H9 (cell line): ENCODE measurements around the gene TRIM68. TPM values are rescaled to one million over a fixed set of nuclear protein-coding genes. Genes with fewer than 3 reads are reported as not detected.

ENCODE experiments used
- DNase-seq: peaks from one replicate; pipeline ENCODE4 v3.0.0-alpha.2; 2017
- H2AFZ ChIP-seq: one replicate; pipeline ENCODE4 v1.6.1; 2013; ENCODE audit warnings: mild to moderate bottlenecking, low read length, control low read depth, moderate library complexity
- H2AK5ac ChIP-seq: 2 replicates; pipeline ENCODE4 v1.6.1; 2013; ENCODE audit warnings: low read length, control low read depth, mixed read lengths; ENCODE audit not compliant: insufficient read length
- H2BK120ac ChIP-seq: one replicate; pipeline ENCODE4 v1.6.1; 2013; ENCODE audit warnings: low read depth, mild to moderate bottlenecking, low read length, control low read depth, inconsistent platforms; ENCODE audit not compliant: poor library complexity, severe bottlenecking
- H2BK12ac ChIP-seq: 2 replicates; pipeline ENCODE4 v1.6.1; 2013; ENCODE audit warnings: low read length, control low read depth, mixed read lengths, low read depth; ENCODE audit not compliant: insufficient read length
- H2BK15ac ChIP-seq: 2 replicates; pipeline ENCODE4 v1.6.1; 2013; ENCODE audit warnings: low read depth, low read length, control low read depth
- H2BK20ac ChIP-seq: one replicate; pipeline ENCODE4 v1.6.1; 2013; ENCODE audit warnings: low read depth, mild to moderate bottlenecking, low read length, control low read depth, inconsistent platforms; ENCODE audit not compliant: poor library complexity, severe bottlenecking
- H2BK5ac ChIP-seq: 2 replicates; pipeline ENCODE4 v1.6.1; 2013; ENCODE audit warnings: low read length, control low read depth, mixed read lengths; ENCODE audit not compliant: insufficient read length
- H3K14ac ChIP-seq: 2 replicates; pipeline ENCODE4 v1.6.1; 2013; ENCODE audit warnings: low read length, control low read depth; ENCODE audit not compliant: insufficient read depth
- H3K18ac ChIP-seq: 2 replicates; pipeline ENCODE4 v1.6.1; 2013; ENCODE audit warnings: low read depth, mild to moderate bottlenecking, mixed read lengths, low read length, control low read depth; ENCODE audit not compliant: insufficient read length
- H3K23ac ChIP-seq: 2 replicates; pipeline ENCODE4 v1.6.1; 2013; ENCODE audit warnings: low read length, control low read depth, mixed read lengths, low read depth; ENCODE audit not compliant: insufficient read length
- H3K23me2 ChIP-seq: 2 replicates; pipeline ENCODE4 v1.6.1; 2013; ENCODE audit warnings: low read depth, mild to moderate bottlenecking, mixed read lengths, low read length, control low read depth; ENCODE audit not compliant: insufficient read length, poor library complexity, severe bottlenecking
- H3K27ac ChIP-seq: 2 replicates; pipeline ENCODE4 v1.5.1; 2013; ENCODE audit warnings: low read length, control low read depth, mixed read lengths, low read depth; ENCODE audit not compliant: insufficient read length
- H3K27me3 ChIP-seq: 2 replicates; pipeline ENCODE4 v1.6.1; 2013; ENCODE audit warnings: low read length, control low read depth, inconsistent platforms; ENCODE audit not compliant: insufficient read depth
- H3K4ac ChIP-seq: 2 replicates; pipeline ENCODE4 v1.6.1; 2013; ENCODE audit warnings: low read depth, mild to moderate bottlenecking, control low read depth, inconsistent platforms, low read length, moderate library complexity
- H3K4me1 ChIP-seq: 2 replicates; pipeline ENCODE4 v1.6.1; 2013; ENCODE audit warnings: low read length, control low read depth, inconsistent platforms; ENCODE audit not compliant: insufficient read depth
- H3K4me2 ChIP-seq: 2 replicates; pipeline ENCODE4 v1.6.1; 2013; ENCODE audit warnings: low read length, control low read depth, mixed read lengths; ENCODE audit not compliant: insufficient read length, insufficient read depth
- H3K56ac ChIP-seq: 2 replicates; pipeline ENCODE4 v1.6.1; 2013; ENCODE audit warnings: low read depth, mild to moderate bottlenecking, mixed read lengths, low read length, control low read depth; ENCODE audit not compliant: insufficient read length
- H3K79me1 ChIP-seq: 2 replicates; pipeline ENCODE4 v1.6.1; 2013; ENCODE audit warnings: low read depth, mild to moderate bottlenecking, moderate library complexity, low read length, control low read depth, inconsistent platforms; ENCODE audit not compliant: insufficient read depth, poor library complexity, severe bottlenecking
- H3K79me2 ChIP-seq: 2 replicates; pipeline ENCODE4 v1.6.1; 2013; ENCODE audit warnings: low read length, control low read depth, inconsistent platforms; ENCODE audit not compliant: insufficient read depth
- H3K9ac ChIP-seq: 2 replicates; pipeline ENCODE4 v1.6.1; 2013; ENCODE audit warnings: low read length, control low read depth, mixed read lengths; ENCODE audit not compliant: insufficient read length; ENCODE audit errors: extremely low read depth
- H3K9me3 ChIP-seq: one replicate; pipeline ENCODE4 v1.6.1; 2013; ENCODE audit warnings: low read depth, low read length, inconsistent platforms; ENCODE audit not compliant: control insufficient read depth
- H3T11ph ChIP-seq: one replicate; pipeline ENCODE4 v1.6.1; 2013; ENCODE audit warnings: mild to moderate bottlenecking, low read length, control low read depth, inconsistent platforms
- H4K20me1 ChIP-seq: one replicate; pipeline ENCODE4 v1.6.1; 2013; ENCODE audit not compliant: control insufficient read depth, insufficient read length, insufficient read depth
- H4K5ac ChIP-seq: 2 replicates; pipeline ENCODE4 v1.6.1; 2013; ENCODE audit warnings: low read depth, mild to moderate bottlenecking, mixed read lengths, low read length, control low read depth; ENCODE audit not compliant: insufficient read length
- H4K8ac ChIP-seq: replicated peaks from 2 replicates; pipeline ENCODE4 v1.6.1; 2013; ENCODE audit warnings: low read length, control low read depth, mixed read lengths, low read depth; ENCODE audit not compliant: insufficient read length
- H4K91ac ChIP-seq: 2 replicates; pipeline ENCODE4 v1.6.1; 2013; ENCODE audit warnings: low read depth, mild to moderate bottlenecking, moderate library complexity, mixed read lengths, low read length, control low read depth; ENCODE audit not compliant: insufficient read length
- H3K27ac Mint-ChIP-seq, 3 experiments: 2 replicates in 2 of 3; 3 replicates in 1 of 3; pipeline ENCODE4 v1.8.0; 2020 to 2021; ENCODE audit warnings: mixed read lengths in 3 of 3, mild to moderate bottlenecking in 1 of 3, moderate library complexity in 1 of 3
- H3K27me3 Mint-ChIP-seq: 2 replicates; pipeline ENCODE4 v1.8.0; 2021; ENCODE audit warnings: low read depth, mild to moderate bottlenecking, moderate library complexity, mixed read lengths
- H3K36me3 Mint-ChIP-seq, 3 experiments: 2 replicates in 2 of 3; 3 replicates in 1 of 3; pipeline ENCODE4 v1.8.0; 2020 to 2021; ENCODE audit warnings: low read depth in 3 of 3, mixed read lengths in 3 of 3; ENCODE audit not compliant: insufficient read depth in 1 of 3
- H3K4me1 Mint-ChIP-seq, 2 experiments: 2 replicates each; pipeline ENCODE4 v1.8.0; 2020; ENCODE audit warnings: mixed read lengths in 2 of 2
- H3K4me3 Mint-ChIP-seq, 2 experiments: 2 replicates in 1 of 2; 3 replicates in 1 of 2; pipeline ENCODE4 v1.8.0; 2020 to 2021; ENCODE audit warnings: mild to moderate bottlenecking in 2 of 2, mixed read lengths in 2 of 2, moderate library complexity in 1 of 2
- H3K9me3 Mint-ChIP-seq, 2 experiments: 2 replicates in 1 of 2; 3 replicates in 1 of 2; pipeline ENCODE4 v1.8.0; 2020; ENCODE audit warnings: mild to moderate bottlenecking in 2 of 2, mixed read lengths in 2 of 2, moderate library complexity in 1 of 2
- CTCF ChIP-seq: fragments of 200-600 bp; sonication (generic); conservative IDR thresholded peaks from 3 replicates; pipeline ENCODE4 v1.8.0; 2021; ENCODE audit warnings: antibody characterized with exemption, mild to moderate bottlenecking
- WGBS: extraction: QIAGEN DNeasy Blood & Tissue Kit; methylation state at CpG from one replicate; pipeline ENCODE4 v1.1.7; 2013; ENCODE audit warnings: missing lambda C conversion rate, low lambda C conversion rate, mixed read lengths; ENCODE audit not compliant: insufficient read length; ENCODE audit errors: extremely low coverage; 5-methylcytosine and 5-hydroxymethylcytosine counted together
- total RNA-seq: library from RNA; stranded (reverse); gene quantifications from 2 replicates; pipeline ENCODE4 v1.2.1, GENCODE V29; 2021

TRIM68 gene
- total RNA-seq, 1 experiment from 2014 or later: 9.9 TPM

DNA sequence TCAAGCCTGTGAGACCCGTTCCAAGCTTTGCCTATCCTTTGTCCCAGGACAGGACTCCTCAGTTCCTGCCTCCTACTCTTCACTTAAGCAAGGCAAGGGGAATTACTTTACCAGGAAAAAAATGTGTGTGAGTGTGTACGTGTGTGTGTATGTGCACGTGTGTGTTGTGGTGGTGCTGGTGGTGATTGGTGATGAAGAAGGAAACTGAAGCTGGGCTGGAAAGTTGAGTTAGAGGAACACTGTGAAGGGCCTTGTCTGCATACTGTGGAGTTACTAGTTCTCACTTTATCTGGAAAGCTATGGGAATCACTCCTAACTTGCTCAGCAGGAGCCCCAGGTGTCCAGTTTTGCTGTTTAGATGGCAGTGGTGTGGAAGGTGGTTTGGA lies 29.6 kb upstream of the TRIM68 start:
- Histone ChIP-seq H4K5ac (no peak overlapping the region), H4K20me1 (no peaks in the 10 kb centered on the region), H3K14ac (no peak overlapping the region), H3K4ac (no peak overlapping the region), H3K4me2 (no peak overlapping the region), H3K27me3 (no peaks in the 10 kb centered on the region), H2AK5ac (no peak overlapping the region), H2BK12ac (no peak overlapping the region), H3K9ac (no peak overlapping the region), H3K56ac (no peak overlapping the region), H3K18ac (no peak overlapping the region), H3K23me2 (no peaks in the 10 kb centered on the region), H4K8ac (no peak overlapping the region), H2AFZ (no peak overlapping the region), H3K27ac (no peak overlapping the region), H3K9me3 (no peaks in the 10 kb centered on the region), H3K23ac (no peak overlapping the region), H2BK20ac (no peak overlapping the region), H3T11ph (no peak overlapping the region), H3K79me1 (no peaks in the 10 kb centered on the region), H2BK15ac (no peak overlapping the region), H2BK5ac (no peak overlapping the region), H3K79me2 (no peaks in the 10 kb centered on the region), H4K91ac (no peak overlapping the region), H2BK120ac (no peak overlapping the region), H3K4me1 (no peaks in the 10 kb centered on the region)
- no peak for TF ChIP-seq CTCF
- Mint-ChIP-seq H3K4me1 (peaks cover 3 to 9% of the 10 kb centered on the region in 2 experiments; a peak in 3 of 4 replicates), H3K27ac (no peak overlapping the region), H3K9me3 (0 out of 5 replicates have a peak, but pooled peaks cover 0 to under 1% of the 10 kb centered on the region in 2 experiments), H3K4me3 (no peak overlapping the region), H3K27me3 (no peaks in the 10 kb centered on the region), H3K36me3 (no peaks in the 10 kb centered on the region)
- no peak for DNase-seq
- WGBS: no CpG with 5 or more reads among the region's 3 CpGs
